Activated B cell treated with CpG ODN at 0.5 μM for 24 hours (primary cell): ENCODE measurements around the gene CNPY3. TPM values are rescaled to one million over a fixed set of nuclear protein-coding genes. Genes with fewer than 3 reads are reported as not detected.

Source experiments
- ATAC-seq: fragments of 200-7000 bp; cut with Tn5 transposase; one replicate; pipeline ENCODE4 v1.10.0; 2021; ENCODE audit warnings: low read depth, mild to moderate bottlenecking, moderate library complexity
- CTCF ChIA-PET: fragments of 350-600 bp; sonication (Branson Sonifier 250); formaldehyde crosslinking; loops from one replicate; lab custom pipeline; 2021; ENCODE audit warnings: antibody characterized with exemption; lab: Charles Lee
- POLR2A ChIA-PET: fragments of 350-600 bp; sonication (Branson Sonifier 250); formaldehyde crosslinking; loops from one replicate; lab custom pipeline; 2021; ENCODE audit warnings: antibody characterized with exemption; lab: Charles Lee
- DNase-seq: peaks from one replicate; pipeline ENCODE4 v3.0.0; 2022
- H3K27ac Mint-ChIP-seq: one replicate; pipeline ENCODE4 v1.8.0; 2020; ENCODE audit warnings: mixed read lengths
- H3K27me3 Mint-ChIP-seq: one replicate; pipeline ENCODE4 v1.8.0; 2021; ENCODE audit warnings: mixed read lengths
- H3K36me3 Mint-ChIP-seq: one replicate; pipeline ENCODE4 v1.8.0; 2021; ENCODE audit warnings: low read depth, mixed read lengths
- H3K4me1 Mint-ChIP-seq: one replicate; pipeline ENCODE4 v1.8.0; 2021; ENCODE audit warnings: mixed read lengths
- H3K4me3 Mint-ChIP-seq: one replicate; pipeline ENCODE4 v1.8.0; 2020; ENCODE audit warnings: mild to moderate bottlenecking, mixed read lengths
- H3K9me3 Mint-ChIP-seq: one replicate; pipeline ENCODE4 v1.8.0; 2020; ENCODE audit warnings: mixed read lengths
- intact Hi-C: fragments of 100-400 bp; cut with micrococcal nuclease; formaldehyde crosslinking; loops from one replicate; pipeline ENCODE4 v1.15.1; 2024
- total RNA-seq: library from RNA; stranded (reverse); gene quantifications from 2 replicates; pipeline ENCODE4 v1.2.3, GENCODE V29; 2022
- TF ChIP-seq, protein P1 (sequence below): fragments of 200-600 bp; IDR thresholded peaks from one replicate; pipeline ENCODE4 v1.8.0; 2022; ENCODE audit warnings: antibody characterized with exemption, mild to moderate bottlenecking

CNPY3 gene
- total RNA-seq, 1 donor from 2014 or later = 121 TPM

- no peaks in the 10 kb centered on the region for H3K9me3 Mint-ChIP-seq
- ChIA-PET POLR2A (no interaction called here), CTCF (no interaction called here)
- peaks cover 27% of the 10 kb centered on the region for H3K36me3 Mint-ChIP-seq
- no peak for ATAC-seq
- intact Hi-C loops = no loop called here
- DNase-seq = no peak
- H3K4me3 Mint-ChIP-seq = no peak overlapping the region
- H3K27me3 Mint-ChIP-seq = no peaks in the 10 kb centered on the region
- H3K4me1 Mint-ChIP-seq = peaks cover 14% of the 10 kb centered on the region
- TF ChIP-seq, protein P1, sequence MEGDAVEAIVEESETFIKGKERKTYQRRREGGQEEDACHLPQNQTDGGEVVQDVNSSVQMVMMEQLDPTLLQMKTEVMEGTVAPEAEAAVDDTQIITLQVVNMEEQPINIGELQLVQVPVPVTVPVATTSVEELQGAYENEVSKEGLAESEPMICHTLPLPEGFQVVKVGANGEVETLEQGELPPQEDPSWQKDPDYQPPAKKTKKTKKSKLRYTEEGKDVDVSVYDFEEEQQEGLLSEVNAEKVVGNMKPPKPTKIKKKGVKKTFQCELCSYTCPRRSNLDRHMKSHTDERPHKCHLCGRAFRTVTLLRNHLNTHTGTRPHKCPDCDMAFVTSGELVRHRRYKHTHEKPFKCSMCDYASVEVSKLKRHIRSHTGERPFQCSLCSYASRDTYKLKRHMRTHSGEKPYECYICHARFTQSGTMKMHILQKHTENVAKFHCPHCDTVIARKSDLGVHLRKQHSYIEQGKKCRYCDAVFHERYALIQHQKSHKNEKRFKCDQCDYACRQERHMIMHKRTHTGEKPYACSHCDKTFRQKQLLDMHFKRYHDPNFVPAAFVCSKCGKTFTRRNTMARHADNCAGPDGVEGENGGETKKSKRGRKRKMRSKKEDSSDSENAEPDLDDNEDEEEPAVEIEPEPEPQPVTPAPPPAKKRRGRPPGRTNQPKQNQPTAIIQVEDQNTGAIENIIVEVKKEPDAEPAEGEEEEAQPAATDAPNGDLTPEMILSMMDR = no peak
- H3K27ac Mint-ChIP-seq = no peak overlapping the region
Measured at GRCh38 chr6:42962502-42963178, 33.4 kb downstream of the CNPY3 start.

DNA sequence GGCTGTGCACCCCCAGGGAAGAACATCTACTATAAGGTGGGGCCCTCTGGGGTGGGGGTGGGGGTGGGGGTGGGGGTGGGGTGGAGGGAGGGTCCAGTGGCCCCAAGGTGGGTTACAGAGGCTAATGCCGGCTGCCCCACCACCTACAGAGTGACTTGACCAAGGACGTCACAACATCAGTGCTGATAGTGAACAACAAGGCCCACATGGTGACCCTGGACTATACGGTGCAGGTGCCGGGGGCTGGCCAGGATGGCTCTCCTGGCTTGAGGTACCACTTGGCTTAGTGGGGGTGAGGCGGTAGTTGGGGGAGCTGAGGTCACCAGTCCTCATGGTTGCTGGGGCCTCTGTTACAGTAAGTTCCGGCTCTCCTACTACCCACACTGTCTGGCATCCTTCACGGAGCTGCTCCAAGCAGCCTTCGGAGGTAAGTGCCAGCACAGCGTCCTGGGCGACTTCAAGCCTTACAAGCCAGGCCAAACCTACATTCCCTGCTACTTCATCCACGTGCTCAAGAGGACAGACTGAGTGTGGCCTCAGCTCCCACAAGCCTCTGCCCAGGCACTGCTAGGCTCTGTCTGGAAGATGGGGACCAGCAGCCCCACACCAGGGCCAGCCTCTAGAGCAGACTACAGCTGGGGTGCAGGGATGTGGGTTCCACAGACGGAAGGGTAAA lies 34.0 kb downstream of the CNPY3 start:
- ATAC-seq (no peak), DNase-seq (no peak)
- intact Hi-C loops = no loop called here
- H3K27ac Mint-ChIP-seq = no peak overlapping the region
- CTCF ChIA-PET = interaction anchor here (1.2 kb wide), 1 partner anchor 180 kb away, joined by 3 read pairs; no protein-coding TSS in a partner anchor
- no peaks in the 10 kb centered on the region for H3K9me3 Mint-ChIP-seq
- H3K4me3 Mint-ChIP-seq = no peak overlapping the region
- peaks cover 27% of the 10 kb centered on the region for H3K36me3 Mint-ChIP-seq
- peaks cover 14% of the 10 kb centered on the region for H3K4me1 Mint-ChIP-seq
- TF ChIP-seq, protein P1 = no peak
- H3K27me3 Mint-ChIP-seq = no peaks in the 10 kb centered on the region
- POLR2A ChIA-PET = interaction anchor here (0.6 kb wide), 1 partner anchor 48 kb away, joined by 3 read pairs; no protein-coding TSS in a partner anchor

DNA sequence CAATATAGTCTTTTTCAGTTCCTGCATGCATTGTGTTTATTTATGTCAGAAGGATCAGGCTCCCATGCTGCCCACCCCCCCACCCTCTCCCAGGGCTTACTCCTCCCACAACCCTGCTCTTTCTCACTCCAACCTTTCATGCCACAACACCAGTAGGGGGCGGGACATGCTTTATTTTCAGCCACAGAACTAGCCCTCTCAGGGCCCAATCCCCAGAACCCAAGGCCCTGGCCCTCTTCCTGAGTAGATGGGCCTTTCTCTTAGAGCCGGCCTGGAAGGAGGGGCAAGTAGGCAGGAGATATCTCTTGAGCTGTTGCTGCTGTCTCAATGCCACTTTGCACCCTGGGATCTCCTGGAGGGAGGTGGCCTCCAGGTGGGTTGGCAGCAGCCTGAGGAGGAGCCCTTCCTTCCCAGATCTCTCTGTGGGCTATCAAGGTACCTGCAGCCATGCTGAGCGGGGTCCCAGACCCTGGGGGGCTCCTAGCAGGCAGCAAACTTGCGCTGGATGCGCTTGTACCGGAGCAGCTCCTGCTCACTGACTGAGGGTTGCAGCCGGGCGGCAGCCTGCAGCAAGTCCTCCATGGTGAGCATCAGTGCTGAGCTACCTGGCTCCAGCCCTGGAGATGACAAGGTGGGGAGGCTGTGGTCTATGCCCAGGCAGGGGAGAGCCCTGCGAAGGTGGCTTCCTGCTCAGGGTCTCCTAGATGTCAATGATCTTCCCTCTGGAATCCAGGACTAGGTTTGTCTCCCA lies 34.8 kb downstream of the CNPY3 start:
- peaks cover 27% of the 10 kb centered on the region for H3K36me3 Mint-ChIP-seq

GRCh38 chr6:42966571-42966970 lies 37.3 kb downstream of the CNPY3 start:
- no peak overlapping the region for H3K27ac Mint-ChIP-seq
- POLR2A ChIA-PET = interaction anchor here (0.5 kb wide), 1 partner anchor 36 kb away, joined by 3 read pairs; no protein-coding TSS in a partner anchor
- H3K4me1 Mint-ChIP-seq = peaks cover 1% of the 10 kb centered on the region

More for the DNA sequence above, 34.8 kb downstream of the CNPY3 start:
- CTCF ChIA-PET = interaction anchor here (1.2 kb wide), 1 partner anchor 180 kb away, joined by 3 read pairs; no protein-coding TSS in a partner anchor
- H3K4me1 Mint-ChIP-seq = peaks cover 14% of the 10 kb centered on the region
- intact Hi-C loops = no loop called here
- POLR2A ChIA-PET = interaction anchor here (0.6 to 1.6 kb wide), 3 partner anchors 49 to 302 kb away, joined by 3 to 4 read pairs (median 3); partner anchors contain the start of genes KLHDC3 and MEA1
- no peaks in the 10 kb centered on the region for H3K27me3 Mint-ChIP-seq
- DNase-seq (no peak), ATAC-seq (no peak)
- H3K9me3 Mint-ChIP-seq = no peaks in the 10 kb centered on the region
- H3K4me3 Mint-ChIP-seq = no peak overlapping the region
- H3K27ac Mint-ChIP-seq = no peak overlapping the region
- TF ChIP-seq, protein P1 = no peak

More at GRCh38 chr6:42966571-42966970, 37.3 kb downstream of the CNPY3 start:
- DNase-seq (no peak), ATAC-seq (no peak)
- H3K4me3 Mint-ChIP-seq = no peak overlapping the region
- TF ChIP-seq, protein P1 = no peak
- CTCF ChIA-PET = no interaction called here
- H3K36me3 Mint-ChIP-seq = peaks cover 28% of the 10 kb centered on the region
- H3K9me3 Mint-ChIP-seq = no peaks in the 10 kb centered on the region
- intact Hi-C loops = no loop called here
- H3K27me3 Mint-ChIP-seq = no peaks in the 10 kb centered on the region
